HG02885 (cell line): ENCODE measurements around the gene NPDC1.
A peak's percentile ranks its signal among the peaks of the same experiment; 100 is the strongest.
"Not testable (repeated sequence)": the region's sequence is repeated elsewhere in the genome, so short reads cannot be mapped to it uniquely, and the experiment has no call there.

Source experiments
- ATAC-seq: cut with Tn5 transposase; IDR thresholded peaks from one replicate; pipeline ENCODE4 v1.9.1; 2021; ENCODE audit warnings: mild to moderate bottlenecking; ENCODE audit not compliant: unreplicated experiment, poor library complexity

NPDC1 gene

GRCh38 chr9:137075275-137075775 lies 29.3 kb upstream of the NPDC1 start:
- ATAC-seq: no peak

GRCh38 chr9:137074657-137075274 lies 28.8 kb upstream of the NPDC1 start:
- no peak for ATAC-seq

DNA sequence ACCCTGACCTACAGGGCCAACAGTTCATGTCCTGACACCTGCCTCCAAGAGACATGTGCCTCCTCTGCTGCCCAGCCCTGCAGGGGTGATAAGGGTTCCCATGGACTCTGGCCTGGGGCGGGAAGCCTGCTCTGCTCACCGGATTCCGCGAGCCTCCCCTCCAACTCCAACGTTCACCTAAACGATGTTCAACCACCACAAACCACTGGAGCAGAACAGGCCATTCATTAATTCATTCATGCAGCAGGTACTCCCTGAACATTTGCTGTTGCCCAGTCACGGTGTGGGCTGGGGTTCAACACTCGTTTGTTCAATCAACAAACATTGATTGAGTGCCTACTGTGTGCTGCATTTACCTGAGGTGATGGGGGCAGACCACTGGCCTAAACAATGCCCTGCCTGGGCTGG lies 28.0 kb upstream of the NPDC1 start:
- ATAC-seq: no peak

DNA sequence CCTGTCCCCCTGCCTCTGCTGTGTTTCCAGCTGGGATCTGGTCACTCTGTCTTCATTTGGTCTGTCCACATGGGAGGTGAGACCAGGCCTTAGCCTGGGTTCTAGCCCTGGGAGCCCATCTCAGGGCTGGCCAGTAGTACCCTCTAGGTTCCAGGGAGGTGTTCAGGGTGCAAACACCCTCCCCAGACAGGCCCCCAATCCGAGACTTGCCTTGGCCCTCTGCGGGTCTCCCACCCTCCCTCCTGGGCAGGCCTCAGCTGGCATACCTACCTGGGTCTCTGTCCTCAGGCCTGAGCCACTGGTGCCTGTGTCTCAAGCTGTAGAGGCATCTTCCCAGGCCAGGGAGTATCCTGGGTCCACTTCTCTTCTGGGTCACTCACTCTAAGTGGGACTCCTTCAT lies 25.3 kb upstream of the NPDC1 start:
- ATAC-seq: no peak

- no peak for ATAC-seq
These were observed 24.9 kb upstream of the NPDC1 start for GRCh38 chr9:137070906-137071275.

DNA sequence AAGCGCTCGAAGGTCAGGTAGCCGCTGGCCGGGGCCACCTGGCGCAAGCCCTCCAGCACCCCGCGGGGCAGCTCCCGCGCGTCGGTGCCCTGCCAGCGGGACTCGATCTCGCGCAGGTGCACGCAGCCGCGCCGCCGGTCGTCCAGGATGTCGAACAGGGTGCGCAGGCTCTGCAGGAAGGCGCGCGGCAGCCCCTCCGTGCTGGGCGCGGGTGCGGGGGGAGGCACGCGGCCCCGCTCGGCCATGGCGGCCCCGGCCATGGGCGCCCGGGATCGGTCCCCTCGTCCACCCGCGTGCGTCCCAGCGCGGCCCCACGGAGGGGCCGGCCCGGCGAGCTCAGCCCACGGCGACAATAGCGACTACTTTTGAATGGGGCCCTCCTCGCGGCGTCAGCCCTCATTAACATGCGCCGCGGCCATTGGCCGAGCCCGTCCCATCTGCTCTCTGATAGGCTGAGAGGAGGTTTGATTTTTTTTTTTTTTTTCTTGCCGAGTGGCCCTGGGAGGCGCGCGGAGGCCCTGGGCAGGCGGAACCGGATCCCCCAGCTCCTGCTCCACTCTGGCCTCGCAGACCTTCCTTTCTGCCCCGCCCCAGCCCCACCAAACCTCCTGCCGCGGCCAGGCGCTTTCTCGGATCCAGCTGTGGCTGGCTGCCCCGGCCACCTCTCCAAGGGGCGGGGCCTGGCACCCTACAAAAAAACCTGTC lies 24.4 kb upstream of the NPDC1 start, which contains the start of gene SAPCD2:
SAPCD2 (minus strand) TSS at position 357 of the 705 bp plus-strand sequence; CDS start at position 260, 97 bp downstream.
- peak; percentile 75 for ATAC-seq

DNA sequence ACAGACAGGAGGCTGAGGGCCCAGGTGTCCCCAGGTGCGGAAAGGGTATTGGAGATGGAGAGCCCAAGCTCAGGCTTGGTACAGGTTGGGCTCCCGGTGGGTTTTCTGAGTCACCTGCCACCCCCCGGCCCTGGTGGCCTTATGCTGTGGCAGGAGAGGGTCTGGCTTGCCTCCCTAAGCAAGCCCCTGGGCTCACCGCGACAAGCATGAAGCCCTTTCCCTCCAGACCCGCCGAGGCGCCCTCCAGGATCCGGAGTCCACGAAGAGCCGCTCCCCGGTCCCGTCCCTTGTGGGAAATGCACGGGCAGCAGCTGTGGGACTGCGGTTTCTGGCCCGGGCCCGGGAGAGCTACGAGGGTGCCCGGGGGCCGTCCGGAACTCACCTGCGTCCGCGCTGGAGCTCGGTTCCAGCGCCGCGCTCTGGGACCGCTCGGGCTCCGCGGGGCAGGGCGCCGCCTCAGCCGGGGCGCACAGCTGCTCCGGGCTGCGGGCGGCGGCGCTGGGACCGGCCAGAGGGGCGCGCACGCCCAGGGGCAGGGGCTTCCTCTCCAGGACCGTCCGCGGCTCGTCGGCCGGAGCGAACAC lies 23.6 kb upstream of the NPDC1 start:
- ATAC-seq: peak; percentile 13

- ATAC-seq: no peak
These were observed 22.8 kb upstream of the NPDC1 start for GRCh38 chr9:137068539-137069507.

DNA sequence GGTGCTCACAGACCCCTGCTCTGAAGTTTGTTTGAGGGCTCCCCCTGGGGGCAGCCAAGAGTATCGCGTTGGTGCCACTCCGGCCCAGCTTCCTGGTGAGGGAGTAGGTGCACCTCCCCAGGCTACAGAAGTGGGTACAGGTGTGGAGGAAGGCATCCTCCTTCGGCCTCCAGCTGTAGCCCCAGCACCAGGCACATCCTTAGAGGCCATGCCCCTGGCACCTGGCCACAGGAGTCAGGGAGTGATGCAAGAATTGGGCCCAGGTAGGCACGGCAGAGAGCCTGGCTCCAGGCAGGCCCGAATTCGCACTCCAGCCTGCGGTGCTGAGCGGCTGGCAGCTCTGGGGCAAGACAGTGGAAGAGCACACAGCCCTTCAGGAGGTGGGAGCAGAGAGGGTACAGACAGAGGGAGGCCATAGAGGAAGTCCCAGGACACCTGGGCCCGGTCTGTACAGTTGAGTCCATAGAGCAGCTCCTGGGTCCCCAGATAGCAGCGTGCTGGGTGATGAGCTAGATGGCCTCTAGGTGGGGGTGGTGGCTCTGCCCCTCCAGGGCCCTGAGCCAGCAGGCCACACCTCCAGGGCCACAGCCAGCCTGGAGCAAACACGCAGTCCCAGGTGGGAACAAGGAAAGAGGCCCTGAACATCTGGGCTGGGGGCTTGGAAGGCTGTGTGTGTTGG lies 22.0 kb upstream of the NPDC1 start:
- no peak for ATAC-seq

- ATAC-seq: no peak
These were observed 20.3 kb upstream of the NPDC1 start for GRCh38 chr9:137066096-137066861.

DNA sequence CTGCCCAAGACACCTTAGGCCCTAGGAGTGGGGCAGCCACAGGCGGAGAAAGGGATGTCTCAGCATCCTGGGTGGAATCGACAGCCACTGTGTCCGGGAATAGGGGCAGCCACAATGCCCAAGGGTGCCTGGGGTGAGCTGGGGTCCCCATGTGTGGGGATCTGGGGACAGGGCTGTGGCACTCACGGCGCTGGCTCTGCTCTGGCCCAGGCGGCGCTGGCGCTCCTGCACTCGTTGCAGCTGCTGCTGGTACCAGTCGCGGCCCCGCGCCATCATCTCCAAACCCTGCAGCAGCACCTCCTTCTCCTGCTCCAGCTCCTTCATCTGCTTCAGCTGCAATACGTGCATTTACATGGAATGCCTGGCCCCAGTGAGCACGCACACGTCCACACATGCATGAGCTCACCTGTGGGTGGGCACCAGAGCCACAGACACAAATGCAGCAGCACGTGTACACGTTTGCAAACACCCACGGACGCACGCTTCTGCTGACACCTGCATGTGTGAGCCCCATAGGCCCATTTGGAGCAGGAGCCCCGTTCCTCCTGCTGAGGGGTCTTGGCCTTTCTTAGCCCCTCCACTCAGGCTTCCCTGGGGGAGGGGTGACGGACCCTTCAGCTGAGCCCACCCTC lies 19.5 kb upstream of the NPDC1 start:
- ATAC-seq: no peak

DNA sequence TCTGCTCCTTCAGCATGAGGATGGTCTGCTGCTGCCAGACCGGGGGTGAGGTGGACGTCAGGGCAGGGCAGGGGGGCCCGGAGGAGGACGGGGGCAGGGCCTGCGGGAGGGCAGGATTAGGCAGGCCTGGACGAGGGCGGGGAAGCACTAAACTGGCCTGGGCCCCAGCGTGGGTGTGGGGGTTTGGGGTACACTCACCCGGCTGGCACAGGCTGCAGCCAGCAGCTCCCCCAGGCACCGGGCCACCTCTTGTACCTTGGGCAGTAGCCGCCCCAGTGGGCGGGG lies 18.8 kb upstream of the NPDC1 start:
- no peak for ATAC-seq

- ATAC-seq: no peak
These were observed 18.3 kb upstream of the NPDC1 start for GRCh38 chr9:137064027-137064879.

DNA sequence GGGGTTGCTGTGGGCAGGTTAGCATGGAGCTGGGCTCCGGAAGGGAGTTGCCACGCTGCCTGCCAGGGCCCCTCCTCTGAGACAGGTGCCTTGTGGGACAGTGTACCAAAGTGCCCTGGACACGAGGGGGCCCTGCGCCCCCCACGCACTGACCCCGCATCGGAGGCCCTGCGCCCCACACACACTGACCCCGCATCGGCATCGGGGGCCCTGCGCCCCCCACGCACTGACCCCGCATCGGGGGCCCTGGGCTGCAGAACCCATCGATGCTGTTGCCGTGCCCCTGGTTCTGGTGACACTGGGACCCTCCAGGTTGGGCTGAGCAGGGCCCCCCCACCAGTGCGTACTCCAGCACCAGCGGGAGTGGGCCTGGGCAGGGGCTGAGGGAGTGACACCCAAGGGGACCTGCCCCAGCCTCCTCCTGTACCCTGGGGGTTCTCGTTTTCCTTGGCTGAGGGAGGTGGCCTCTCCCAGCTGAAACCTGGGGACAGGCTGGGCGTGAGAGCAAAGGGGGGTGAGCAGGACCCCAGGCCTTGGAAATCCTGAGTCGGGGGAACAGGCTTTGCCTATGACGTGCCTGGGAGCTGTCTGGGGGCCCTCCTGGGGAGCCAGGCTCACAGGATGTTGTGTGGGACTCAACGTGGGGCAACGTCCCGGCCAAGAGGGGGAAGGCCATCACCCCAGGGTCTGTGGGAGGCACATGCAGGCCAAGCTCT lies 17.5 kb upstream of the NPDC1 start:
- ATAC-seq: no peak

DNA sequence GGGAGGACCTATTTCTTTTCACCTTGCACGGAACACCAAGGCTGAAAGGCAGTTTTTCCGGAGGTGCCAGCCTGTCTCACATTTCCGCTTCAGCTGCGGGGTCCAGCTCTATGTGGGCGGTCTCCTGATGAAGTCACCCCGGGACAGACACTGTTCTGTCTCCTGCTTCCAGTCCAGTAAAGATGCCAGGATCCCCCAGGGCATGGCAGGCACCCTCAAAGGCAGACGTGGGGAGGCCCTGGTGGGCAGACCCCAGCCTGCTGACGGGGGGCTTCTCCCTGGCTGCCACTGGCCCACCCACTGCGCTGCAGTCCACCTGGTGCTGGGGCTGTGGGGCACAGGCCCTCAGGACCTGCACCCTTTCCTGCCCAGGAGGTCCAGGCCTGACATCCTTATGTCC lies 16.8 kb upstream of the NPDC1 start:
- ATAC-seq: not testable (repeated sequence)

DNA sequence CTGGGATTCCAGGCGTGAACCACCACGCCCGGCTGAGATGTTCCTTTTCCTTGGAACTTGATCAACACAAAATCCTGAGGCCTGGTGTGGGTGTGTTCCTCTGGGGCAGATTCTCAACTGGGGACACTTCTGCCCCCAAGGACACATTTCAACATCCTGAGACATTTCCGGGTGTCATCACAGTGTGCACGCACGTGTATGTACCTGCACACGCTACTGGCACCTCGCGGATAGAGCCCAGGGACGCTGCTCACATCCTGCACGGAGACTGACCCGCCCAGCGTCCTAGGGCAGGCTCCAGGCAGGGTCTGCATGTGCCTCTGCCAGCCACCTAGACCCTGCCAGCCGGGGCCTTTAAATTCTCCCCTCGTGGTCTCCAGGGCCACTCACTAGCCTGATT lies 16.4 kb upstream of the NPDC1 start:
- no peak for ATAC-seq

DNA sequence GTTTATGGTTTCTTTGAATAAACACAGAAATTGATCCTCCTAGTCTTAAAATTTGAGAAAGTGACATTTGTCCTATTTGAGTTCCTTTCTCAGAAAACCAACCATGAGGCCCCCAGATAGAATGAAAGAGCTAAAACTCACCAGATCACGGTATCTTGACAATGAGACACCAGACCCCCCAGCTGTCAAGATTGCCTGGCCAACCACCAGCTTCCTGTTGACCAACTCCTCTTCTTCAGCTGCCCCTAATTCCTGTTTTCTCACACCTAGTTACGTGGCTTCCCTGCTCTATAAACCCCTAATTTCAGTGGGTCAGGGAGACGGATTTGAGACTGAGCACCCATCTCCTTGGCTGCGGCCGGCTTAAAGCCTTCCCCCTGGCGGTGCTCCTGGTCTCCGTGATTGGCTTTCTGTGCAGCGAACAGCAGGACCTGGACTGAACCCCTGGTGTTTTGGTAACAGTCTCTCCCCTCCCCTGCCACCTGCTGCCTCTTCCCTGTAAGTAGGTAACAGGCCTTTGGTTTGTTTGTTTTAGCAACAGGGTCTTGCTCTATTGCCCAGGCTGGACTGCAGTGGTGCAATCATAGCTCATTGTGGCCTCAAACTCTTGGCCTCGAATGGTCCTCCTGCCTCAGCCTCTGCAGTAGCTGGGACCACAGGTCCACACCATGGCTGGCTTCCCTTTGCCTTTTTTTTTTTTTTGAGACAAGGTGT lies 12.7 kb upstream of the NPDC1 start:
- ATAC-seq: no peak
